ENCODE measurements around the gene PRR15L.

DNA sequence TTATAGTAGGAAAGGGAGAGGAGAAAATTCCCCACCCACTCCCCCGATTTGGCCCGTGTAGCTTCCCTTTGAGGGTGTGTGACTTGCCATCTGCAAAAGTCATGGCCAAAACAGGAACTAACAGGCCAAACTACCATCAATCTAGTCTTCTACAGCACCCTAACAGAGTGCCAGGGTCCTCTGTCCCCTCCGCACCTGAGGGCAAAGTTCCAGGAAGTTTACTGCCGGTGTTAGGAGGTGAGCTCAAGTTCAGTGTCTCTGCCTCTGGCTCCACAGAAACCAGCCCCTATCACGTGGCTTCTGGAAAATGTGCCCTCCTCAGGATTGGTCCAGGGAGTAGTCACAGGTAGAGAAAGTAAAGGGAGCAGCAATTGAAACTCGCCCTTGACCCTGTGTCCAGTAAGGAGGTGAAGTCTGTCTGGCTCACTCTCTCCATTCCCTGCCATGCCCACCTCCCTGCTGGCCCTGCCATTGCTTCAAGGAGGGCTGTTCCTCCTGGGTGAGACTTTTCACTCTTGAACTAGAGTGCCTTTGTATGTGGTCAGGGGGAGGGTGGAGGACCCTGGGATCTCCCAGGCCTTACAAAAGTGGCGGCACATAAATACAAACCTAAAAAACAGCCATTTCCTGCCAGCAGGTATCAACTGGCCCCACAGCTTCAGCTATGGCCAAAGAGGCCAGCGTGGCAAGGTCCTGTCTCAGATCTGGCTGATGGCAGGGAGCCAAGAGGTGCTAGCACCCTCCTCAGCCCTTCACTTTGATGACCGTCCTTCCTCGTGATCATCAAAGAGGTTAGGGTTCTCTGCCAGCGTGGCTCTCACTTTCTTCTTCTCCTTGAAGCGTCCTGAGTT lies 5.3 kb downstream of the PRR15L start:
- TF ChIP-seq YY1 (IDR thresholded peaks at IDR 0.05; ENCODE audit: insufficient read depth, insufficient read length) = no peak
- no peak for TF ChIP-seq SUZ12 (IDR thresholded peaks at IDR 0.05; ENCODE audit: extremely low read depth, insufficient read depth, insufficient read length)
